ENCODE measurements around the gene PCDH12. TPM values are rescaled to one million over a fixed set of nuclear protein-coding genes. Genes with fewer than 3 reads are reported as not detected.

The PCDH12 gene
- total and polyA plus RNA-seq, 2 donors (not counting 3 experiments of a cell fraction or from before 2014, with no cell fraction given), result 6.2 to 20.4 TPM

DNA sequence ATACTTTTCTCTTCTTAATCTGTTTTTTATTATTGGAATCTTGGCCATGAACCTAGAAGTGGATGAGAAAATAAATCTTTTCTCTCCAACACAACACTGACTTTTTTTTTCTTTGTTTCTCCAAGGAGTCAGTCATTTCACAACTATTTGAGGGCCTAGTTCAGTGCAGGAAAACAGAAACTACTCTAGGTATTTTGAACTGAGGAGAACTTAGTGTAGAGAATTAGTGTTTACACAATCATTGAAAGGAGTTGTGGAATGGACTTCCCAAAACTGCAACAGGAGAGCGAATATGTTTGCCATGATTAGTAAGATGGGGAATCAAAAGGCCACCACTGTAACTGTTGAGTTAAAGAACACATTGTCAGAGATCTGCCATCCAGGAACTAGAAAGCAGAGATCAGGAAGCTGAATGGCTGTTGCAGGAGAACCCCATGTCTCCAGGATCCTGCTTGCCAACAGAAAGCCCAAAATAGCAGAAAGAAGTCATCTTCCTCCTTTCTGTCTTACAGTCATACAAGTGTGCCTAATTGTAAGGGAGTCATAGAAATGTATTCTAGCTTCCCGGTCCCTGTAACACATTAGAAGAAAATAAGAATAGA is 59.5 kb downstream of the PCDH12 start:
- H3K9me1 ChIP-seq (replicated peaks; ENCODE audit: control insufficient read depth, extremely low read depth, insufficient read depth, low read length), result no peaks in the 10 kb centered on the region
- ChIA-PET POLR2A (no interaction called here), CTCF (interaction anchor here (1.5 to 2.3 kb wide), 2 partner anchors 8 to 207 kb away, joined by 4 to 14 read pairs; no protein-coding TSS in a partner anchor)
- DNase-seq (ENCODE audit: low read depth, low spot score), result no peak
- no peak overlapping the region for H2AFZ ChIP-seq (ENCODE audit: low read depth, low read length)
- dilution Hi-C loops (cut with MboI; ENCODE audit: extremely low pct_ligation_motif_present, low sequenced_read_pairs), result loop anchor here (25.0 kb wide), 1 partner anchor 161 kb away; no protein-coding TSS in a partner anchor
- no peak overlapping the region for H3K9ac ChIP-seq (replicated peaks; ENCODE audit: extremely low read depth, insufficient read depth, low read length)
- intact Hi-C loops (cut with micrococcal nuclease), result no loop called here
- H3K4me2 ChIP-seq (ENCODE audit: insufficient read depth, low read length), result no peak overlapping the region
- no peak for FAIRE-seq
- no peak overlapping the region for H3K27ac ChIP-seq (ENCODE audit: insufficient read depth, low read depth, low read length)
- H3K9me3 ChIP-seq (replicated peaks; ENCODE audit: control insufficient read depth, insufficient read depth, low read length), result no peaks in the 10 kb centered on the region
- H3K36me3 ChIP-seq (ENCODE audit: control insufficient read depth in 2 of 2, extremely low read depth in 1 of 2, insufficient read depth in 2 of 2, low read length in 2 of 2), result no peaks in the 10 kb centered on the region
- no peaks in the 10 kb centered on the region for H4K20me1 ChIP-seq (replicated peaks; ENCODE audit: control insufficient read depth, extremely low read depth, insufficient read depth, low read length)
- H3K4me1 ChIP-seq (ENCODE audit: control insufficient read depth, extremely low read depth, insufficient read depth, low read length), result no peaks in the 10 kb centered on the region
- no peak overlapping the region for H3K4me3 ChIP-seq (replicated peaks in 1 of 3; ENCODE audit: insufficient read depth in 1 of 3, low read depth in 1 of 3, low read length in 3 of 3)
- TF ChIP-seq POLR2AphosphoS5 (IDR thresholded peaks at IDR 0.05; ENCODE audit: insufficient read depth, low read depth, low read length), result no peak
- no peak for TF ChIP-seq GATA2 (IDR thresholded peaks at IDR 0.05; ENCODE audit: insufficient read depth, insufficient read length, low read depth, low read length)
- no peak for TF ChIP-seq POLR2A (IDR thresholded peaks at IDR 0.05; ENCODE audit: low read depth, low read length)
- no peak for TF ChIP-seq MYC (IDR thresholded peaks at IDR 0.05; ENCODE audit: low read depth, low read length)
- no peak for TF ChIP-seq MAX (IDR thresholded peaks at IDR 0.05; ENCODE audit: insufficient read depth, insufficient read length)
- TF ChIP-seq JUN (IDR thresholded peaks at IDR 0.05; ENCODE audit: borderline replicate concordance, insufficient read depth, insufficient read length, low read depth), result no peak
- no peak for TF ChIP-seq CTCF (IDR thresholded peaks at IDR 0.05; ENCODE audit: extremely low read depth in 1 of 2, insufficient read depth in 1 of 2, low read depth in 1 of 2, low read length in 2 of 2)
- no peak for TF ChIP-seq FOS (IDR thresholded peaks at IDR 0.05; ENCODE audit: borderline replicate concordance, insufficient read depth, low read length)
- TF ChIP-seq EZH2 (IDR thresholded peaks at IDR 0.05; ENCODE audit: borderline replicate concordance, low read depth, low read length, severe bottlenecking), result no peak
- H3K27me3 ChIP-seq (ENCODE audit: control insufficient read depth in 2 of 2, insufficient read depth in 2 of 2, low read length in 2 of 2), result peaks cover 7 to 8% of the 10 kb centered on the region in 2 experiments
- H3K79me2 ChIP-seq (ENCODE audit: control insufficient read depth, insufficient read depth, low read length), result no peaks in the 10 kb centered on the region
- BruUV-seq (replicated peaks), result no TSS peak
